HG03432 (cell line): ENCODE measurements around the gene PNLIPRP2.

Source experiments
- ATAC-seq: cut with Tn5 transposase; IDR thresholded peaks from one replicate; pipeline ENCODE4 v1.9.1; 2021; ENCODE audit warnings: mild to moderate bottlenecking, moderate library complexity; ENCODE audit not compliant: unreplicated experiment

Gene PNLIPRP2

GRCh38 chr10:116612107-116612769, 8.5 kb upstream of the PNLIPRP2 start:
- no peak for ATAC-seq

DNA sequence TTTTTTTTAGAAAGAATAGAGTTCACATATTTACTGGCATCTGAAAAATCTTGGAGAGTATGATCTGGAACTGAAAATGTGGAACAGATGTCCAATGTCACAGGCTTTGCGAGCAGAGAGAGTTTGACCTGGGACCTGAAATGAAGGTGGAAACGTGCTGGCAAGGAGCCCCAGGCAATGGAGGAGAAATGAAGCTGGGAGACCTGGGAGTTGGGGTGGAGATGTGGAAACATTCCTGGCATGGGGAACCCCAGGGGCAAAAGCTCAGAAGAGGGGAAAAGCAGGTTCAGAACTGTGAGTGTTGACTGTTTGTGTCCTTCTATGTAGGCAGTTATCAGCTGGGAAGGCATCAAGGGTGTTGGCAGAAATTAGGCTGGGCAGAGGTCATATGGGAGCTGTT, 7.3 kb upstream of the PNLIPRP2 start:
- no peak for ATAC-seq

GRCh38 chr10:116614796-116615195, 6.0 kb upstream of the PNLIPRP2 start:
- ATAC-seq: no peak

DNA sequence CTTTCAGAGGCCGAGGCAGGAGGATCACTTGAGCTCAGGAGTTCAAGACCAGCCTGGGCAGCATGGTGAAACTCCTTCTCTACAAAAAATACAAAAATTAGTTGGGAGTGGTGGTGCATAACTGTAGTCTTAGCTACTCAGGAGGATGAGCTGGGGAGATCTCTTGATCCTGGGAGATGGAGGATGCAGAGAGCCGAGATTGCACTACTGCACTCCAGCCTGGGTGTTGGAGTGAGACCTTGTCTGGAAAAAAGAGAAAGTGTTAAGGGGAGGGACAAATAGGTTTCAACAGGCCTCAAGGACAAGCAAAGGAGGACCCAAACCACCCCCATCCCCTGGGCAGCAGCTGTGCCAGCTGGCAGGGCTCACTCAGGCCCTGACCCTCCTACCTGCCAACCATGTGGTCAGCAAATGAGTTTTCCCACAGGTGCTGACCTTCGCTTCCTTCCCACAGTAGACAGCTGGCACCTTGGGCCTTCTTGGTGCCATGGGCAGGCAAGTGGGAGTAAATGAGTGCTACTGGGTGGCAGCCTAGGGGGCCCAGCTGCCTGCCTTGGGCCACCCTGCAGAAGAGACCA, 5.5 kb upstream of the PNLIPRP2 start:
- ATAC-seq: no peak

DNA sequence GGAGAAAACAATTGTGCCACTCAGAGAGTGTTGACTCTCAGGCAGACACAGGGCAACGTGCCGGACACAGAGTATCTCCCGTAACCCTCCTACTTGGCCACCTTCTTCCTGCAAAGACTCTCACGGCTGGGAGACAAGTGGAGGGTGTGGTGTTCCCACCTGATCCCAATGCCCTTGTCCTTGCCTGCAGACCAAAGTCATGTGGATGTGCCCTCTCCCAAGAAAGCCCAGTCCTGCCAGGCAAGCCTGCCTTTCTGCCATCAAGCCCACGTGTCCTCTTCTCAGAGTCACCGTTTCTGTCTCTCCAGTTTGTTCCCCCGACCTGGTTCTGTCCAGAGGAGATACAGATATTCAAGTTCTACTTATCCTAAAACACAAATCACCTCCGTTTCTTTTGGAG, 723 bp downstream of the PNLIPRP2 start:
- no peak for ATAC-seq

- no peak for ATAC-seq
These were observed 1.3 kb downstream of the PNLIPRP2 start for GRCh38 chr10:116621934-116622655.

DNA sequence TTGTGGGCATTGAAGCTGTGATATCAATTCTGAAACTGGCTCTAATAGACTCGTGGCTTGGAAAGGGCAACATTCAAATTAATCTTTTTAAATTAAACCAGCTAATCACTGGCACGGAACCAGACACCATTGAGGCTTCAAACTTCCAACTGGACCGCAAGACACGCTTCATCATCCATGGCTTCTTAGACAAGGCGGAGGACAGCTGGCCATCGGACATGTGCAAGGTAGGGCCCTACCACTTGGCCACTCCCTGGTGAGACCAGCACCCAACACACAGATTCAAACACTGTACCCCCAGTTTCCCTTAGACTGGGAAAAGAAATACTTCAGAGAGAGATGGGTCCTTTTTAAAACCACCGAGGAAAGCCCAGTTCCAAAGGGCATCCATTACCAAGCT, 5.1 kb downstream of the PNLIPRP2 start:
- ATAC-seq: no peak

GRCh38 chr10:116626815-116627214, 6.1 kb downstream of the PNLIPRP2 start:
- ATAC-seq: no peak

GRCh38 chr10:116627386-116627933, 6.7 kb downstream of the PNLIPRP2 start:
- ATAC-seq: no peak

DNA sequence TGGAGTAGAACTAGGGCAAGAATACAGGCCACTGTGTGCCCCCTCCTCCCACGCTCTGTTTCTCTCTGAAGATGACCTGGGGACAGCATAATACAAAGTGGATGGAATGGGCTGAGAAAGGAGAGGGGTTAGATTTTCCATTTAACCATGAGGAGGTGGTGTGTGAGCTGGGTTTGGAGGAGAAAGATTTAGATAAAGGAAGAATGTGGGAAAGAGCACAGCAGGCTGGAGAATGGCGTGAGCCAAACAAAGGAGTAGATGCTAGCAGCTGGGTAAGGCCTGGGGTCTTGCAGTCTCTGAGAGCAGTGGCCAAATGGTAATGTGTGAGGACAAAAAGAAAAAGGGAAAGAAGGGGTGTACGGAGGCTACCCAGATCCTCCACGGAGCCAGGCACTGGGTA, 8.6 kb downstream of the PNLIPRP2 start:
- ATAC-seq: no peak

DNA sequence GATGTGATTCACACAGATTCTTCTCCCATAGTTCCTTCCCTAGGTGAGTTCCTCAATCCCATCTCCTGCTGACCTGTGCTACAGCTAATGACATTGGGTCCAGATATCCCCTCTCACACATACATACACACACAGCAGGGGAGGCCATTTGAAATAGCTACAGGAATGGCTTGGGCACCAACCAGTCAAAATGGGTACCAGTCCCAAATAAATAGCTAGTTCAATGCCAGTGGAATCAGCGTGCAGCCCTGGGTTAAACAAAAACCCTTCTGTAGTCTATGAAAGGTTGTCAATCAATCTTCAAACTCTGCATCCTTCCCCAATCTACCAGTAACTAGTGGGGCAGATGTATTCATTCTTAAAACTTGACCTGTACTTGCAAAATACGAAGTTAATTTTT, 9.3 kb downstream of the PNLIPRP2 start:
- ATAC-seq: no peak

GRCh38 chr10:116631871-116632295, 11.1 kb downstream of the PNLIPRP2 start:
- no peak for ATAC-seq

- no peak for ATAC-seq
These were observed 12.0 kb downstream of the PNLIPRP2 start for GRCh38 chr10:116632596-116633215.

- no peak for ATAC-seq
These were observed 12.5 kb downstream of the PNLIPRP2 start for GRCh38 chr10:116633216-116633600.

DNA sequence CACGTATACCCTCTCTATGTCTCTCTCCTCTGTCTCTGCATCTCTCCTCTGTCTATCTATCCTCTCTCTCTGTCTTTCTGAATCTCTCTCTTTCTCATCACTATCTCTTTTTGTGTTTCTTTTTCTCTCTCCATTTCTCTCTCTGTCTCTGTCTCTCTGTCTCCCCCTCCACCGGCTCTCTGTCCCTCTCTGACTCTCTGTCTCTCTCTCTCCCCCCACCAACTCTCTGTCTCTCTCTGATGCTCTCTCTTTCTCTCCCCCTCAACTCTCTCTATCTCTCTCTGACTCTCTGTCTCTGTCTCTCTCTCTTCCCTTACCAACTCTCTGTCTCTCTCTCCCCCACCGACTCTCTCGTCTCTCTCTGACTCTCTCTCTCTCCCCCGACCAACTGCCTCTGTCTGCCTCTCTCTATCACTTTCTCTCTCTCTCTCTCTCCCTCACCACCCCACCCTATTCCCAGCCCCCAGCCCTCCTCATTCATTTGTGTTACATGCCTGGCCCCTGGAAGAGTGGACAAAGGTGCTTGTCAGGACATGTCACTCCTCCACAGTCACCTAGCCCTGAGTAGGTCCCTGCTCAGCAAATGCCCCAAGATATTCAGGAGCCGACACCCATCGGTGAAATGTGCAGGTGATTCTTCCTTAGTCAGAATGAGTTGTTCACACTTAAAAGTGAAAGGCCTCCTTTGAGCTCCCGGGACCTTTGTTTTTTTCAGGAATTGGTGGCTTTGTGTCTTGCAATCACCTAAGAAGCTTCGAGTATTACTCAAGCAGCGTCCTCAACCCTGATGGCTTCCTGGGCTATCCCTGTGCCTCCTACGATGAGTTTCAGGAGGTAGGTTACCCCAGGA, 13.6 kb downstream of the PNLIPRP2 start:
- ATAC-seq: no peak

DNA sequence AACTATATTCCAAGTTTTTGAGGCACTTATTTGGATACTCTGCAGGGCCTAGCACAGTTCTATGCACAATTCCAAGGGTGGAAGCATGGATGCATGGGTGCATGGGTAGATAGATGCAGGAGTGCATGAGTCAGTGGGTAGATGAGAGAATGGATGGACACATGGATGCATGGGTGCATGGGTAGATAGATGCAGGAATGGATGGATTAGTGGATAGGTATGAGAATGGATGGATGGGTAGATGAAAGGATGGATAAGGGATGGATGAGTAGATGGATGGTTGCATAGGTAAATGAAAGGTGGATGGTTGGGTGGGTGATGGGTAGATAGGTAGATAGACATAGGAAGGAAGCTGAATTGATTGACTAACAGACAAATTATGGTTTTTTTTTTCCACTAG, 15.6 kb downstream of the PNLIPRP2 start:
- no peak for ATAC-seq

- ATAC-seq: no peak
These were observed 16.2 kb downstream of the PNLIPRP2 start for GRCh38 chr10:116636976-116637375.

- ATAC-seq: no peak
These were observed 17.1 kb downstream of the PNLIPRP2 start for GRCh38 chr10:116637830-116638229.

- ATAC-seq: no peak
These were observed 25.7 kb downstream of the PNLIPRP2 start for GRCh38 chr10:116646502-116646901.

GRCh38 chr10:116648903-116649302, 28.1 kb downstream of the PNLIPRP2 start:
- no peak for ATAC-seq

- no peak for ATAC-seq
These were observed 33.1 kb downstream of the PNLIPRP2 start for GRCh38 chr10:116653885-116654284.
